Measurements from ENCODE around the gene ABO. TPM values are rescaled to one million over a fixed set of nuclear protein-coding genes. Genes with fewer than 3 reads are reported as not detected.

Gene ABO
- total RNA-seq, 1 donor from 2014 or later = 0.17 TPM

DNA sequence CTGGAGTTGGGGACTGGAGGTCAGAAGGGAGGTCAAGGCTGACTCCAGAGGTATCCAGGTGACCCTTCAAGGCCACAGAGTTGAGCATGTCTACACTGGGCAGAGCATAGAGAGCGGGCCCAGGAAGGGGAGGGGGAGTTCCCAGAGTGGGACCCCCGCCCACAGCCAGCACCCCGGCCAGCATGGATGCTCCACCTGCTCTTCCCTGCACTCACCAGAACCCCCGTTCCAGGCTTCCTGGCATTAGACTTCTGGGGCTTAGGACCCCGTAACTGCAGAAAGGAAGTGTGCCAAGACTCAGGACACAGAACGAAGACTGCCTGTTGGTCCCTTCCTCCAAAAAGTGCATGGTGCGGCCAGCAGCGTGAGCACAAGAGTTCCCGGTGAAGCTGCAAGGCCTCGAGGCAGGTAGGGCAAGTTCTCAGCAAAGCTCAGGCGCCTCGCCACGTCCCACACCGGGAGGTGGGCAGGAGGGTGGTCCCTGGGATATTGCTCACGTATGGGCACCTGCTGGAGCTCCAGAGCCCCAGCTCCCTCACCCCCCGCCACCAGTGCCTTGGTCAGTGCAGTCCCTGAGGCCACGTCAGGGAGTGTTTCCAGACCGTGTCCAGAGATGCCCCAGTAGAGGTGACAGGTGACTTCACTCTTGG, 13.8 kb downstream of the ABO start:
- TF ChIP-seq CTCF (IDR thresholded peaks at IDR 0.05) = no peak
- Mint-ChIP-seq H3K9me3 (ENCODE audit: low read depth) (peaks cover 2% of the 10 kb centered on the region), H3K36me3 (ENCODE audit: low read depth) (no peaks in the 10 kb centered on the region), H3K27ac (ENCODE audit: unreplicated experiment) (no peak overlapping the region), H3K4me1 (ENCODE audit: low read depth) (no peaks in the 10 kb centered on the region), H3K27me3 (ENCODE audit: low read depth) (peaks cover 17% of the 10 kb centered on the region), H3K4me3 (ENCODE audit: unreplicated experiment) (no peak overlapping the region)
- DNase-seq (ENCODE audit: low spot score) = no peak

DNA sequence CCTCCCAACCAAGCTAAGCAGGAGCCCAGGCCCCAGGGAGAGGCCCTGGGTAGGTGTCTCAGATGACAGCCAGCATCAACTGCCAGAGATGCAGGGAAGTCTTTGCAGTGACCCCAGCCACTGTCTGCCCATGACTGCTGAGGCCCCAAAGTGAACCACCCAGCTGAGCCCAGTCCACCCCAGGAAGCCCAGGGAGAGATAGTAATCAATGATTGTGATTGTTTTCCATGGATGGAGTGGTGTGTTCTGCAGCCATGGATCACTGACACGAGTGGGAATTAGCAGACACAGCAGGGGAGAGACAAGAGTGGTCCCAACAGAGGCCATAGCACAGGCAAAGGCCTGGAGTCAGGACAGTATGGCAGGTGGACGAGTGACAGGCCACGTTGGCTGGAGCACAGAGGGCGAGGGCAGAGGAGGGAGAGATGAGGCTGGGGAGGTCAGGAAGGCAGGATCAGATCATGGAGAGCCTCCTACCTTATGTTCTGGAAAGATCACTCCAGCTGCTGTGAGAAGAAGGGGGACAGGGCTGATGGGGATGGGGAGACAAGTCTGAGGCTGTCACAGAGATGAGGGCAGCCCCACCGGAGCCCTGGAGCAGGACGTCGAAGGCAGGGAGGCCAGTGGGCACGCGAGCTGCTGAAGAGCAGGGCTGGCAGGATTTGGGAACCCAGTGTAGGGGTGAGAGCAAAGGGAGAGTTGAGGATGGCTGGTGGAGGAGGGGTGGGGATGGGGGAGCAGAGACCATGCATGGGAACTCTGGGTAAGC, 14.5 kb downstream of the ABO start:
- H3K27me3 Mint-ChIP-seq (ENCODE audit: low read depth) = peaks cover 17% of the 10 kb centered on the region

DNA sequence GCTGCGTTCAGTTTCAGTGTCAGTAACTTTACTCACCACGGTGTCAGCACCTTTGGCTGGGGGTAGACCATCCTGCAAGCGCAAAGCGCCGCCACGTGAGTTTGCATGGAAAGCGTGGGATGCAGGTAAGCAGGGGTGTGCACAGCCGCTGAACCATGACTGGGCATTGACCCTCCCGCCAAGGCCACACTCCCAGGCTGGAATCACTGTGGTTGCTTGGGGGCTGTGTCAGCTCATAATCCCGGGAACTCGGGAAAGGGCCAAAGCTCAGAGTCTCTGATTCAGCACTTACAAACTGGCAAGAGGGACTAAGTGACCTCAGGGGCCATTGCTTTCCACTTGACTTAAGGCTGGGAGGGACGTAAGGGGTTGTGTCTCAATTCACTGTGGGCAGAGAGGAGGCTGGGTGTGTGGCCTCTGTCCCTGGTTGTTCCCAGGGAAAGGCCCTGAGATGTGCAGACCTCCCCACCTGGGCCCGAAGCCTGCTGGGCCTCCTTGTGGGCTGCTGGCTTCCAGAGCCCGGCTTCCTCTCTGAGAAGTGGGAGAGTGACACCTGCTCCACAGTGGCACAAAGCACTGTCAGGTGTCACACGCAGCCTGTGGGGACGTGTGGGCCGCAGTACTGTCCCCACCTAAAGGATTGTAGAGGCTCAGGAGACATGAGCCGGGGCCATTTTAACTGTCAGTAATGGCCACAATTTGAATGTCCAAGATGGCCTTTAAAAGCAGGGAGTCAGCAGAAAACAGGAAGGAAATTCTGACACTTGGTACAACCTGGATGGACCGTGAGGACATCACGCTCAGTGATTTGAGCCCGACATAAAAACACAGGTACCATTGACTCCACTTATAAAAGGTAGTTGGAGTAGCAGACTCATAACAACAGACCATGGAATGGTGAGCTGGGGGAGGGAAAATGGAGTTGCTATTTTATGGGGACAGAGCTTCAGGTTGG, 16.7 kb downstream of the ABO start:
- peaks cover 16% of the 10 kb centered on the region for H3K27me3 Mint-ChIP-seq (ENCODE audit: low read depth)
- no peaks in the 10 kb centered on the region for H3K4me1 Mint-ChIP-seq (ENCODE audit: low read depth)
- H3K36me3 Mint-ChIP-seq (ENCODE audit: low read depth) = no peaks in the 10 kb centered on the region
- H3K27ac Mint-ChIP-seq (ENCODE audit: unreplicated experiment) = no peak overlapping the region
- H3K4me3 Mint-ChIP-seq (ENCODE audit: unreplicated experiment) = no peak overlapping the region
- no peak for DNase-seq (ENCODE audit: low spot score)
- TF ChIP-seq CTCF (IDR thresholded peaks at IDR 0.05) = no peak
- peaks cover 2% of the 10 kb centered on the region for H3K9me3 Mint-ChIP-seq (ENCODE audit: low read depth)

More for the DNA sequence above, 14.5 kb downstream of the ABO start:
- no peaks in the 10 kb centered on the region for H3K4me1 Mint-ChIP-seq (ENCODE audit: low read depth)
- H3K4me3 Mint-ChIP-seq (ENCODE audit: unreplicated experiment) = no peak overlapping the region
- H3K27ac Mint-ChIP-seq (ENCODE audit: unreplicated experiment) = no peak overlapping the region
- no peak for TF ChIP-seq CTCF (IDR thresholded peaks at IDR 0.05)
- DNase-seq (ENCODE audit: low spot score) = no peak
- H3K9me3 Mint-ChIP-seq (ENCODE audit: low read depth) = peaks cover 2% of the 10 kb centered on the region
- H3K36me3 Mint-ChIP-seq (ENCODE audit: low read depth) = no peaks in the 10 kb centered on the region

DNA sequence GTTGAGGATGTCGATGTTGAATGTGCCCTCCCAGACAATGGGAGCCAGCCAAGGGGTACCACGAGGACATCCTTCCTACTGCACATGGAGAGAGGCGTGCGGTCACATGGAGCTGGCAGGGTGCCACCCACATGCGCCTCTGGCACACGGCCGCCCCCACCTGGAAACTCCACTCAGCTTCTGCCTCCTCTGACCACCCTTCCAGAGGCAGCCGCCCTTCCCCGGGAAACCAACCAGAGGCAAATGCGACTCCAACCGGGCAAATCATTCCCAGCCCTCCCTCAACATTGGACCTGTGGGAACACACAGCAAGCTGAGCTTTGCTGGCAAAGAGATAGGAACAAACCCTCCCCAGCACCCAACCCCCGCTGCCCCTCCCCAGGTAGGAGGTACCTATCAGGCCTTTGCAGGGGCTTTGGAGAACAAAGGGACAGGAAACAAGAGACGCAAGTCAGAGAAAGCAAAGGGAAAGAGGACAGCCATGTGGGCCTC, 17.5 kb downstream of the ABO start:
- H3K4me3 Mint-ChIP-seq (ENCODE audit: unreplicated experiment) = no peak overlapping the region
- no peak for DNase-seq (ENCODE audit: low spot score)
- peaks cover 23% of the 10 kb centered on the region for H3K27me3 Mint-ChIP-seq (ENCODE audit: low read depth)
- no peak for TF ChIP-seq CTCF (IDR thresholded peaks at IDR 0.05)
- peaks cover 2% of the 10 kb centered on the region for H3K9me3 Mint-ChIP-seq (ENCODE audit: low read depth)
- H3K27ac Mint-ChIP-seq (ENCODE audit: unreplicated experiment) = no peak overlapping the region
- H3K4me1 Mint-ChIP-seq (ENCODE audit: low read depth) = no peaks in the 10 kb centered on the region
- peaks cover 1% of the 10 kb centered on the region for H3K36me3 Mint-ChIP-seq (ENCODE audit: low read depth)

DNA sequence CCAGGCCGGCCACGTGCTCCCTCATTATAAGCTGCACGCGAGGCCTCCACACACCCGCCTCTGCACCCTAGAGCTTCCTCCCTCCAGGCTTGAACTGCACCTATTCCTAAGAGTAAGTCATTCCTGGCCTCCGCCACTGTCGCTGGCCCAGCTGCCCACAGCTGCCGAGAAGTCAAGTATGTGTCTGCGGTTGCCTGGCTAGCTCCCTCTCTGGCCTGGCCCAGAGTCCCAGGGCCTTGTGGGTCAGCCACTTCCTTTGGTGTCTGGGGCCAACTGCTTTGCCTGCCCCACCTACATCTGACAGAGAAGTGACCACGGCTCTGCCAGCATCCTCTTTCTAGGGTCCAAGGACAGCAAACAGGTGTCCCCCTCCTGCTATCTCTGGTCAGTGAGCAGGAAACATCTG, 18.3 kb downstream of the ABO start:
- TF ChIP-seq CTCF (IDR thresholded peaks at IDR 0.05) = no peak
- Mint-ChIP-seq H3K9me3 (ENCODE audit: low read depth) (peaks cover 2% of the 10 kb centered on the region), H3K27ac (ENCODE audit: unreplicated experiment) (no peak overlapping the region), H3K36me3 (ENCODE audit: low read depth) (peaks cover 1% of the 10 kb centered on the region), H3K4me1 (ENCODE audit: low read depth) (no peaks in the 10 kb centered on the region), H3K27me3 (ENCODE audit: low read depth) (peaks cover 20% of the 10 kb centered on the region), H3K4me3 (ENCODE audit: unreplicated experiment) (no peak overlapping the region)
- no peak for DNase-seq (ENCODE audit: low spot score)

Measured in chondrocyte (in vitro differentiated cells).